ENCODE data around the gene LIMS2.

GRCh38 chr2:127604986-127605385 is 70.3 kb downstream of the LIMS2 start:
- TF ChIP-seq, protein P1, sequence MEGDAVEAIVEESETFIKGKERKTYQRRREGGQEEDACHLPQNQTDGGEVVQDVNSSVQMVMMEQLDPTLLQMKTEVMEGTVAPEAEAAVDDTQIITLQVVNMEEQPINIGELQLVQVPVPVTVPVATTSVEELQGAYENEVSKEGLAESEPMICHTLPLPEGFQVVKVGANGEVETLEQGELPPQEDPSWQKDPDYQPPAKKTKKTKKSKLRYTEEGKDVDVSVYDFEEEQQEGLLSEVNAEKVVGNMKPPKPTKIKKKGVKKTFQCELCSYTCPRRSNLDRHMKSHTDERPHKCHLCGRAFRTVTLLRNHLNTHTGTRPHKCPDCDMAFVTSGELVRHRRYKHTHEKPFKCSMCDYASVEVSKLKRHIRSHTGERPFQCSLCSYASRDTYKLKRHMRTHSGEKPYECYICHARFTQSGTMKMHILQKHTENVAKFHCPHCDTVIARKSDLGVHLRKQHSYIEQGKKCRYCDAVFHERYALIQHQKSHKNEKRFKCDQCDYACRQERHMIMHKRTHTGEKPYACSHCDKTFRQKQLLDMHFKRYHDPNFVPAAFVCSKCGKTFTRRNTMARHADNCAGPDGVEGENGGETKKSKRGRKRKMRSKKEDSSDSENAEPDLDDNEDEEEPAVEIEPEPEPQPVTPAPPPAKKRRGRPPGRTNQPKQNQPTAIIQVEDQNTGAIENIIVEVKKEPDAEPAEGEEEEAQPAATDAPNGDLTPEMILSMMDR (IDR thresholded peaks at IDR 0.05): no peak
- TF ChIP-seq POLR2A (IDR thresholded peaks at IDR 0.05) (no peak), POLR2AphosphoS5 (IDR thresholded peaks at IDR 0.05) (no peak)

All from breast epithelium (tissue), 3 donors.